ENCODE data around the gene TAOK3. TPM values are rescaled to one million over a fixed set of nuclear protein-coding genes. Genes with fewer than 3 reads are reported as not detected.

The TAOK3 gene
- total RNA-seq, 4 donors from 2014 or later, result 34.6 to 44.9 (median 39.6) TPM

GRCh38 chr12:118374909-118375308 lies 2.2 kb upstream of the TAOK3 start:
- DNase-seq (ENCODE audit: extremely low spot score), result no peak
- intact Hi-C loops (cut with DNase I), result loop anchor here (5.0 kb wide), 2 partner anchors 253 to 313 kb away; partner anchors contain the start of gene WSB2
- H3K9me3 ChIP-seq, result no peaks in the 10 kb centered on the region
- peaks cover 0 to 5% (median 0%) of the 10 kb centered on the region in 4 donors for H3K27me3 ChIP-seq
- H3K27ac ChIP-seq (replicated peaks in 1 of 4), result peak overlapping the region; percentile 88 to 96 (median 92)
- no peak for TF ChIP-seq POLR2A (IDR thresholded peaks at IDR 0.05; ENCODE audit: low read depth)
- no peak for TF ChIP-seq POLR2AphosphoS5 (IDR thresholded peaks at IDR 0.05)
- TF ChIP-seq EP300 (IDR thresholded peaks at IDR 0.05), result no peak
- WGBS, result 65% methylated on average over 5 of the region's 5 CpGs
- no peak overlapping the region for H3K4me3 ChIP-seq
- H3K36me3 ChIP-seq, result peaks cover 3 to 14% (median 9%) of the 10 kb centered on the region in 4 donors
- peaks cover 46 to 80% (median 61%) of the 10 kb centered on the region in 4 donors for H3K4me1 ChIP-seq

- TF ChIP-seq POLR2A (IDR thresholded peaks at IDR 0.05; ENCODE audit: low read depth), result no peak
- no peak for TF ChIP-seq CTCF (IDR thresholded peaks at IDR 0.05)
- no peak for TF ChIP-seq POLR2AphosphoS5 (IDR thresholded peaks at IDR 0.05)
- TF ChIP-seq EP300 (IDR thresholded peaks at IDR 0.05), result no peak
- WGBS, result 92% methylated on average over 14 of the region's 14 CpGs
- Histone ChIP-seq H3K4me3 (no peak overlapping the region), H3K36me3 (peaks cover 0 to 7% (median 2%) of the 10 kb centered on the region in 4 donors), H3K27me3 (peaks cover 0 to 5% (median 0%) of the 10 kb centered on the region in 4 donors), H3K9me3 (no peaks in the 10 kb centered on the region), H3K4me1 (peaks cover 46 to 78% (median 63%) of the 10 kb centered on the region in 4 donors), H3K27ac (replicated peaks in 1 of 4) (peak overlapping the region; percentile 88 to 96 (median 92))
- DNase-seq (ENCODE audit: extremely low spot score), result no peak
- intact Hi-C loops (cut with DNase I), result loop anchor here (5.0 kb wide), 1 partner anchor 312 kb away; the partner anchor contains the start of gene WSB2
These were observed 1.5 kb upstream of the TAOK3 start for GRCh38 chr12:118374126-118374725.

DNA sequence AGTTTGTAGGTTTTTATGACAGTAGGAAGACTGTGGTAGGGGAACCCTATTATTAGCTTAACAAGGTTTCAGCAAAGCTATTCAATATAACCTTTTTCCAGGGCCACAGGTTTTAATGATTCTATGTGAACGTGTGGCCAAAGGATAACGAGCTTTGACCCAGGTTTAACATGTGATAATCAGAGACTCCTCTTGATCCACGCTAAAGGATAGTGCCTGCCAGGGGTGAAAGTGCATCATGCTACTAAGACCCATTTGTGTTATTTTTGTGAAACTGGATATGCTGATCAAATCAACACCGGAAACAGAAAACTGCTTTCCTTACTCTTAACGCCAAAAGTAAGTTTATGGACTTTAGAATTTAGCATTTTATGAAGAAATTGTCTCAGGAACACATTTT lies 909 bp upstream of the TAOK3 start:
- Histone ChIP-seq H3K36me3 (peaks cover 0 to under 1% (median 0%) of the 10 kb centered on the region in 4 donors), H3K4me1 (peaks cover 46 to 71% (median 66%) of the 10 kb centered on the region in 4 donors), H3K9me3 (no peaks in the 10 kb centered on the region), H3K27me3 (peaks cover 0 to 5% (median 0%) of the 10 kb centered on the region in 4 donors), H3K4me3 (peak overlapping the region; percentile 84 to 95 (median 88)), H3K27ac (replicated peaks in 1 of 4) (peak overlapping the region; percentile 88 to 96 (median 92))
- no peak for DNase-seq (ENCODE audit: extremely low spot score)
- intact Hi-C loops (cut with DNase I), result loop anchor here (2.0 to 5.0 kb wide), 2 partner anchors 185 to 311 kb away; partner anchors contain the start of gene WSB2
- WGBS, result 58% methylated on average over 5 of the region's 5 CpGs
- TF ChIP-seq POLR2A (IDR thresholded peaks at IDR 0.05; ENCODE audit: low read depth), result no peak
- no peak for TF ChIP-seq CTCF (IDR thresholded peaks at IDR 0.05)
- TF ChIP-seq EP300 (IDR thresholded peaks at IDR 0.05), result no peak
- TF ChIP-seq POLR2AphosphoS5 (IDR thresholded peaks at IDR 0.05), result no peak

DNA sequence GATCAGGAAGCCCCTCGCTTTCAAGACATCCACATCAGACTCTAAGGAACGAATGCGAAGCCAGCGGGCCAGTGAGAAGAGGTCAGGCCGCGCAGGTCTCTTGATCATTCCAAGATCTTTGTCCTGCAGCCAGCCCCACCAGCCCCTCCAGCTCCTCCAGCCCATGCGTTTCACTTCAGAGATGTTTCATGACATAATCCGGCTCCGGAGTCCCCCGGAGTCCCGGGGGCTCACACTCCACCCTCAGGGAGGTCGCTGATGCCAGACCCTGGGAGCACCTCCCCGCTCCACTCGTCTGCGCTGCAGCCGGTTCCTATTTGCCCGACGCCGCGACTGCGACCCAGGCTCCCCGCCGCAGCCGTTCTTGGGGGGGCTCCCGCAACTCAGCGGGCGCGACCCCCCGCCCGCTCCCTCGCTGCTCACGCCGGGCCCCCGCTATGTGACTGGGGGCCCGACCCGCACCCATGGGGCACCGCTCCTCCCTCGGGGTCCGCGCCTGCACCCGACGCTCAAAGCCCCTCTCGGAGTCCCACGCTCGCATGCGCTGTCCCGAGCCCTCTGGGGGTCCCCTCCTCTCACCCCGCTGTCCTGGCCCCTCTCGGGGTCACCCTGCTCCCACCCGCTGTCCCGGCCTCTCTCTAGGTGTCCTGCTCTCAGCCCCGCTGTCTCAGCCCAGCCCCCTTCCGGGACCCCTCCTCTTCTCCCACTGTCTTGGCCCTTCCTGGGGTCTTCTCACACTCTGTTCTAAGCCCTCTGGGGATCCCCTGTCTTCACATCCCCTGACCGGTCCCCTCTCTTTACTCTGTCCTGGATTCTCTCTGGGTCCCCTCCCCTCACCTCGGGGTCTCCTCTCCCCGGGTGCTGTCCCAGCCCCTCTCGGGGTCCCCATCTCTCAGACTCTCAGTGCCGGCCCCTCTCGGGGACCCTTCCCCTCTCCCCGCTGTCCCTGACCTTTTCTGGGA lies 1.1 kb downstream of the TAOK3 start:
- Histone ChIP-seq H3K4me1 (peaks cover 32 to 54% (median 48%) of the 10 kb centered on the region in 4 donors), H3K4me3 (peak overlapping the region; percentile 84 to 95 (median 88)), H3K9me3 (no peaks in the 10 kb centered on the region), H3K27me3 (peaks cover 0 to 5% (median 0%) of the 10 kb centered on the region in 4 donors), H3K27ac (replicated peaks in 1 of 4) (peak overlapping the region; percentile 79 to 96 (median 92)), H3K36me3 (no peaks in the 10 kb centered on the region)
- no peak for DNase-seq (ENCODE audit: extremely low spot score)
- no peak for TF ChIP-seq POLR2AphosphoS5 (IDR thresholded peaks at IDR 0.05)
- no peak for TF ChIP-seq POLR2A (IDR thresholded peaks at IDR 0.05; ENCODE audit: low read depth)
- TF ChIP-seq EP300 (IDR thresholded peaks at IDR 0.05), result no peak
- no peak for TF ChIP-seq CTCF (IDR thresholded peaks at IDR 0.05)
- 1% methylated on average over 50 of the region's 60 CpGs for WGBS
- intact Hi-C loops (cut with DNase I), result loop anchor here (2.0 to 5.0 kb wide), 2 partner anchors 183 to 309 kb away; partner anchors contain the start of gene WSB2

All from esophagus muscularis mucosa (tissue), 4 donors.